Left kidney (tissue), 2 donors: ENCODE measurements around the gene KLHDC10. TPM values are rescaled to one million over a fixed set of nuclear protein-coding genes. Genes with fewer than 3 reads are reported as not detected.
"Not testable (repeated sequence)": the region's sequence is repeated elsewhere in the genome, so short reads cannot be mapped to it uniquely, and the experiment has no call there.

Experiments used
- DNase-seq: peaks from one replicate; pipeline ENCODE4 v3.0.0-alpha.2; 2013
- polyA plus RNA-seq: library from polyadenylated mRNA; unstranded; fragments of 120-200 nt; gene quantifications from one replicate; pipeline ENCODE4 v1.2.1, GENCODE V29; 2013; ENCODE audit not compliant: insufficient read length

KLHDC10 gene
- polyA plus RNA-seq, 1 donor, result 63.9 TPM

DNA sequence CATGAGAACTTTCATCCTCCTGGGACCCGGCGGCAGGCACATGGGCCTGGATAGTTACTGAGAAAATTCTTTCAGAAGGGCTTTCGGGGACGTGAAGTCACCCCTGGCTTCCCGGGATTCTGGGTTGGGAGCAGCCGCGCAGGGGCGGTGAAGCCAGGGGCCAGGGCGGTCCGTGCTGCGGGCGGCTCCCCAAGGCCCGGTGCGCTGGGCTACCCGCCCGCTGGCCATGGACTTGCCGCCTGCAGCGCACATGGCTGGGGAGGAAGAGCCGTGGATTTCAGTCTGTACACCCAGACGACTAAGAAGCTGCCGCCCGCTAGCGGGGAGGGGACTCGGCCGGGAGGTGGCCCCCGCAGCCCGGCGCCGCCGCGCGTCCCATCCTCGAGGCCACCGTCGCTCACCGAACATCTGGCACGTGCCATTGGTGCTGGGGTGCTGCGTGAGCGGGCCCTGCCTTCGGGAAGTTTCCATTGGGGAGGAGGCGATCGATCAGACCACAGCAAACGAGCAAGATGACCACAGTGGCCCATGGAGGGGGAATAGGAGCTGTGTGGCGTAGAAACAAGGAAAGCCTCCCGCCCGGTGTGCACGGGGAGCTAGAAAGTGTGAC, 70.3 kb downstream of the KLHDC10 start:
- DNase-seq, result no peak

DNA sequence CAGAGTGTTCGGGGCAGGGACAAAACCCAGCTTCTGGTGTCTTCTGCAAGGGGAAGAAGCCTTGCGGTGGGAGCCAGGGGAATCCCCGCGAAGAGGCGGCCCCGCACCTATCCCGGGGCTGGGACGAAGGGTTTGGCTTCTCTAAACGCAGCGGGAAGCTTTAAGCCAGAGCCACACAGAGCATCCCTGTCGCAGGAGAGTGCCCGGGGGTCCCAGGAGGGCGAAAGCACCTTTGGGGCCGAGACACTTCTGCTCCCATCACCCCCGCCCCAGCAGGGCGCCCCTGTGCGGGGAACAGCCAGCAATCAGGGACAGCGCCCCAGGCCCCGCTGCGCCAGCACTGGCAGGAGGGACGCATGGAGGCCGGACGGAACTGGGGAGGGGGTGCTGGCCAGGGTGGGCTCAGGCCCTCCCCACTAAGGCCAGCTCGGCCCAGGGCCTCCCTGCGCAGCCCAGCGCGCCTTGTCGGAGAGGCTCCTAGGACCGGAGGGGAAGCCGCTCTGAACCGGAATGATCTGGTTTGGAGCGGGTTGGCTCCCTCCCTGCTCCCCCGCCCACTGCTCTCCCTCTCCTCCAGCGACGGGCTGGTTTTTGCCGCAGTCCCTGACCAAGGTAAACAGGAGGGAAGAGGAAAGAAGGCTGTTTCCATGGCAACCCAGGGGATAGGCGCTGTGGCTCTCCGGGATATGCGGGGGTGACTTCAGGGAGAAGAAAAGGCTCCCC, 71.0 kb downstream of the KLHDC10 start:
- peak; percentile 96 for DNase-seq

DNA sequence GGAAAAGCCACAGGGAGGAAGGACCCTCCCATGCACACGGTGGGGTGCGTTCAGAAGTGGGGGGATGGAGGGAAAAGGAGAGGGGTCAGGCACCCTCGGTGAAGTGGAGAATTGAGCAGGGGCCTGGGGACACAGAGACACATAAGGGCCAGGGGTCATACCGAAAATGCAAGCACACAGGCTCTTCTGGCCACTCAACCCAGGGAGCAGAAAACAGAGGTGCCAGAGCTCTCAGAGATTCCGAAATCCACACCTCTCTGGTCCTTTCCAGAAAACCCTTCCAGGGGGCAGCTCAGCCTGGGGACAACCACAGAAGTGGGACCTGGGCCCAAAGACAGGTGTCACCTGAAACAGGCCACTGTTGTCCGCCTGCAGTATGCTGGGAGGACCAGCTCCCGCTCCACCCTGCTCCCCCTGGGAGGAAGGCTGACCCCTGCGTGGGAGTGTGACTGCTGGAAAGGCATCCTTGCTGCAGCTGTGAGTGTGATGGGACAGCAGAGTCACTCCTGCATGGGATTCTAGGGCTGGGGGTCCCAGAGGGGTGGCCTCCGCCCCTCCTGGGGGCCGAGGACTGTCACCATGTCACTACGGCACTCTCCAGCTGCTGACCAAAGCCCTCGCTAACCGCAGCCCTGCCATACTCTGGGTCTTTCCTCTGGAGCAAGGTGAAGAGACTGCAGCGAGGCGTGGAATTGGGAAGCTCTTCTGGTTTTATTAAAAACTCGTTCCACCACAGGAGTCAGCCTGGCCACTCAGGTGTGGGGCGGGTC, 71.7 kb downstream of the KLHDC10 start:
- DNase-seq, result peak; percentile 73

DNA sequence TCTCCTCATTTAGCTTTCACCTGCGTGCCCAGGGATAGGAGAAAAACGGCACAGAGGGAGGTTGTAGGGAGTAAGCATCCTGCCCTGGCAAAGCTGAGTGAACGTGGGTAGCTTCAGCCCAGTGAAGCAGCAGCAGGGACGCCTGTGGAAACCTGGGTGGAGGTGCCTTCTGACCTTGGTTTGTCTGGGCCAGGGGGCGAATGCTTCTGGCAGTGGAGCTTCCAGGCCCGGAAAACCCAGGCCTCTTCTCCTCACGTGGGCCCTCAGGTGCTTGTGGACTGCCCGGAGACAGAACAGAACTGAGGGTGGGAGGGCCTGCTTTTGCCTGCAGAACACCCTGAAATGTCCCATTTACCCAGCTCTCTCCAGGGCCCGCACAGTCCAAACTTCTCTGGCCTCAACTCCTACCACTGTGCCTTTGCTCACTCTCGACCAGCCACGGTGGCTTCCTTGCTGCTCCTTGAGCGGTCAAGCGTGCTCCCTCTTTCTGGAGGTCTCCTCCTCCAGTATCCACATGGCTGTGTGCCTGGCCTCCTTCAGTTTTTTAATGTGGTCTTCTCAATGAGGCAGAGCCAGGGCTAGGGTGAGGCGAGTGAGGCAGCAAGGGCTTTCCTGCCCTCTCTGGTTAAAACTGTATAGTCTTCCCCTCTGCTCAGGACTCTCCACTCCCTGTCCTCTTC, 72.5 kb downstream of the KLHDC10 start:
- no peak for DNase-seq

DNA sequence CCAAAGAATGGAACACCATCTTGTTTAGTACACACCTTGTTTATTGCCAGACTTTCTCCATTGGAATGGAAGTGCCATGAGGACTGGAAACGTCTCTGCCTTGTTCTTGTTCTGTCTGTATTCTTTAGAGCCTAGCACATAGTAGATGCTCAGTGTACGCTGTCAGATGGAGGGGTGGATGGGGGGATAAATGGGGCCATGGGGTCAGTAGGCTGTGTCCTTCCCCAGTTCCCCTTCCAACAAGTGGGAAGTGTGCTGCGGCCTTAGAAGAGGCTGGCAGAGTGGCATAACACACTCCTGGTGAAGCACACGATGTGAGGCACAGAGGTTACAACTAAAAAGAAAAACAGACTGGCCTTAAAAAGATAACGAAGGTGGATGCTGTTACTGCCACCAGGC, 73.0 kb downstream of the KLHDC10 start:
- no peak for DNase-seq

DNA sequence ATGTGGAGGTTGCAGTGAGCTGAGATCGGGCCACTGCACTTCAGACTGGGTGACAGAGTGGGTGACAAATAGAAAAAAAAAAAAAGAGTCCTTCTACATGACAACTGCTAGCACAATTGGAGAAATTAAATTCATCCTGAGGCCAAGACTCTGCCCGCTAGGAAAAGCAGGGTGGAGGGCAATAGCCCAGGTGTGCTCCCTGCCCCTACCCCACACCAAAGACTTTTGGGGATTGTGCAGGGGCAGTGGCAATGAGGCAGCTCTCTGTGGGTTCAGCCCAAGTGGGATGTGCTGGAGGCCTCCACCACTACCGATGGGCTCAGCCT, 73.6 kb downstream of the KLHDC10 start:
- no peak for DNase-seq

DNA sequence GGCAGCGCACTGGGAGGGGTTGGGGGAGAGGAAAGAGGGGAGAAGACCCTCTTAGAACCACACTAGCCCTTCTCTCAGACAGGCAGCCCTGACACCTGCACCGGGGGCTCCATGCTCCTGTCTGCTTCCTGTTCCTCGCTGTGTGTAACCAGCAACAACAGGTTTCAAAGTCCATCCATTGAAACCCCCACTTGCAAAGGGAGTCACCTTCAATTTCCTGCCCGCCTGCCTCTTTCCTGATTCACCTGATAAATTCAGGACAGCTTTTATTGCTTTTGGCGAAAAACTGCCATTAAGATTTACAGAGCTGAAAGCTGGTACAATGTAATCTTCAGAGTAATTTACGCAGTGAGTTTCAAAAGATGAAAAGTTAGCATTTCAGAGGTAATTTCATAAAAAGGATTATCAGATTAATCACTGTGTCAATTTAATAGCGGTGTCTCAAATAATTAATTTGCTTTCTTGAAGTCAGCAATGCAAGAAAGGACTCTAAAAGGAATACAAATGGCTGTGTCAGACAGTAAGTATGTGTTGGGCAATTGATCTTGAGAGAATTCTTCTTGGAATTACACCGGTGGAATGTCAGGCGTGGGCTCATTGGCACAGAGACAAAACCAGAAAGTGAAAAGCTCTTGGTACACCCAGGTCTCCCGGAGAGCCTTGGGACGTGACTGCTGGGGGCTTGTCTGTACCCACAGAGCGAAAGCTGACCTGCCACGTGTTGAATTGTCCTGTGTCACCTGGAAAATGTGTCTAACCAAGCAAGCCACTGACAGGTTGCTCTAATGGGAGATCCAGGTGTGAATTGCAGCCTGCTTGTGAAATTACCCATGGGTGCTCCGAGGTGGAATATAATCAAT, 74.2 kb downstream of the KLHDC10 start:
- peak; percentile 76 for DNase-seq

DNA sequence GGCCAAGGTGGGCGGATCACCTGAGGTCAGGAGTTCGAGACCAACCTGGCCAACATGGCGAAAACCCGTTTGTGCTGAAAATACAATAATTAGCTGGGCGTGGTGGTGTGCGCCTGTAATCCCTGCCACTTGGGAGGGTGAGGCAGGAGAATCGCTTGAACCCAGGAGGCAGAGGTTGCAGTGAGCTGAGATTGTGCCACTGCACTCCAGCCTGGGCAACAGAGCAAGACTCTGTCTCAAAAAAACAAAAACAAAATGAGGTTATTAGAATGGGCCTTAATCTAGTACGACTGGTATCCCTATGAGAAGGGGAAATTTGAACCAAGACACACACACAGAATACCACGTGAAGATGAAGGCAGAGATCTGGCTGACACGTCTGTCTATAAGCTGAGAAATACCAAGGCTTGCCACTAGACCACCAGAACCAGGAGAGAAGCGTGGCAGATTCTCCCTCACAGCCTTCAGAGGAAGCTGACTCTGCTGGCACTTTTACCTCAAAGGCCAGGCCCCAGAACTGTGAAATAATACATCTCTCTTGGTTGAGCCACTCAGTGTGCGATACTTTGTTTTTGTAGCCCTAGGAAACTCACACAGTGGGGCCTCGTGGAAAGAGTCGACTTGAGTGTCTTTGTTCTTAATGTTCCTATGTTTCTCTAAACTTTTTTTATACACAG, 75.2 kb downstream of the KLHDC10 start:
- DNase-seq, result no peak

DNA sequence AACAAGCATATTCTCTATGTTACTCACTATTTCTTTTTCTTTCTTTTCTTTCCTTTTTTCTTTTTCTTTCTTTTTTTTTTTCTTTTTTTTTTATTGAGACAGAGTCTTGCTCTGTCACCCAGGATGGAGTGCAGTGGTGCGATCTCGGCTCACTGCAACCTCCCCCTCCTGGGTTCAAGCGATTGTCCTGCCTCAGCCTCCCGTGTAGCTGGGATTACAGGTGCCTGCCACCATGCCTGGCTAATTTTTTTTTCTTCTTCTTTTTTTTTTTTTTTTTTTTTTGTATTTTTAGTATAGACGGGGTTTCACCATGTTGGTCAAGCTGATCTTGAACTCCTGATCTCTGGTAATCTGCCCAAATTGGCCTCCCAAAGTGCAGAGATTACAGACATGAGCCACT, 75.8 kb downstream of the KLHDC10 start:
- not testable (repeated sequence) for DNase-seq

DNA sequence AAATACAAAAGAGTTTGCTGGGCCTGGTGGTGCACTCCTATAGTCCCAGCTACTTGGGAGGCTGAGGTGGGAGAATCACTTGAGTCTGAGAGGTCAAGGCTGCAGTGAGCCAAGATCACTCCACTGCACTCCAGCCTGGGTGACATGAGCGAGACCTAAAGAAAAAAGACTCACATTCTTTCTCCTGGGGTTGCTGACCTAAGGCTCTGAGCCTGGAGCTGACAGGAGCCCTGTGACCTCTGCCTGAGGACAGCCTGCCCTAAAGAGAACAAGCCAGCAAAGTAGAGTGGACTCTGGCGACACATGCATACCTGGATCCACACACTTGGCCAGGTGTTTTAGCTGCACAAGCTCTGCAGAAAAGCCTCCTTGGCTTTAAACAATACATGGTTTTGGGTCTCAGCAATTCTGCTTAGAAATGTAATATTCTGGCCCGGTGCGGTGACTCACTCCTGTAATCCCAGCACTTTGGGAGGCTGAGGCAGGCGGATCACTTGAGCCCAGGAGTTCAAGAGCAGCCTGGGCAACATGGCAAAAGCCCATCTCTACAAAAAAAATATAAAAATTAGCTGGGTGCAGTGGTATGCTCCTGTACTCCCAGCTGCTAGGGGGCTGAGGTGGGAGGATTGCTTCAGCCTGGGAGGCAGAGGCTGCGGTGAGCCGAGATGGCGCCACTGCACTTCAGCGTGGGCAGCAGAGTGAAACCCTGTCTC, 76.5 kb downstream of the KLHDC10 start:
- no peak for DNase-seq

DNA sequence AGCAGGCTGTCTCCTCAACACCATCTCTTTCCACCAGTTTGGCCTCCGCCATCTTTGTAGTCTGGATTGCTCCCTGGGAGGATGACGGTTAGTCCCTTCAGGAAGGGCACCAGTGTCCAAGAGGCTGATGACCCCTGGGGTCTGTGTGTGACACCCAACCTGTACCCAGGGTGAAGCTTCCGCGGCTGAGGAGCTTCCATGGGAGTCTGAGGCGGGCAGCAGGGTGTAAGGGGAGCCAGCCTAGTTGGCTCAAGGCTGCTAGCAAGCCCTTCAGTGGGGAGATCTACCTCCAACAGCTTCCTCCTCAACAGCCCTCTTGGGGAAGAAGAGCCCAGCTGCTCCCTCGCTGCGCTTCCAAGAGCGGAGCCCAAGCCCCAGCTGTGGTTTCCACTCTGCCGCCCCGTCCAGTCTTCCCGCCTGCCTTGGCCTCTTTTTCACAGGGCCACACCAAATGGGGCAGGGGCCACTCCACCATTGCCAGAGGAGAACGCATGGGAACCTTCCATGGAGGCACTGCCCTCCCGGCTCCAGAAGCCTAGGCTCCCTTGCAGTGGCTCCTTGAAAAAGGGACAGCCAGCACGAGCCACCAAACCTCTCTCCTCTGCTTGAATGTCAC, 77.5 kb downstream of the KLHDC10 start:
- no peak for DNase-seq

DNA sequence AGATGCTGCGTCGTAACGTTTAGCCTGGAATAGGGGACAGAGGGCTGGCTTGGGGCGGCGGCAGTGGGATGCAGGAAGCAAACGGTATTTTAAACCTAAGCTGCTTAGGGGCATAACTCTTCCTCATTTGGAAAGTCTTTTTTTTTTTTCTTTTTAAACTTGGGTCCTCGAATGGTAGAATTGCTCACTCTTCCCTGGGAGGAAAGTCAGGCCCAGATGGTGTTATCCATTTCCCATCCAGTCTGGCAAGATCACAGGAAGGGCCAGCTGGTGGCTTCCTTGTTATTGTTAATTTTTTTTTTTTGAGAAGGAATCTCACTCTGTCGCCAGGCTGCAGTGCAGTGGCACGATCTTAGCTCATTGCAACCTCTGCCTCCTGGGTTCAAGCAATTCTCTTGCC, 78.2 kb downstream of the KLHDC10 start:
- no peak for DNase-seq

DNA sequence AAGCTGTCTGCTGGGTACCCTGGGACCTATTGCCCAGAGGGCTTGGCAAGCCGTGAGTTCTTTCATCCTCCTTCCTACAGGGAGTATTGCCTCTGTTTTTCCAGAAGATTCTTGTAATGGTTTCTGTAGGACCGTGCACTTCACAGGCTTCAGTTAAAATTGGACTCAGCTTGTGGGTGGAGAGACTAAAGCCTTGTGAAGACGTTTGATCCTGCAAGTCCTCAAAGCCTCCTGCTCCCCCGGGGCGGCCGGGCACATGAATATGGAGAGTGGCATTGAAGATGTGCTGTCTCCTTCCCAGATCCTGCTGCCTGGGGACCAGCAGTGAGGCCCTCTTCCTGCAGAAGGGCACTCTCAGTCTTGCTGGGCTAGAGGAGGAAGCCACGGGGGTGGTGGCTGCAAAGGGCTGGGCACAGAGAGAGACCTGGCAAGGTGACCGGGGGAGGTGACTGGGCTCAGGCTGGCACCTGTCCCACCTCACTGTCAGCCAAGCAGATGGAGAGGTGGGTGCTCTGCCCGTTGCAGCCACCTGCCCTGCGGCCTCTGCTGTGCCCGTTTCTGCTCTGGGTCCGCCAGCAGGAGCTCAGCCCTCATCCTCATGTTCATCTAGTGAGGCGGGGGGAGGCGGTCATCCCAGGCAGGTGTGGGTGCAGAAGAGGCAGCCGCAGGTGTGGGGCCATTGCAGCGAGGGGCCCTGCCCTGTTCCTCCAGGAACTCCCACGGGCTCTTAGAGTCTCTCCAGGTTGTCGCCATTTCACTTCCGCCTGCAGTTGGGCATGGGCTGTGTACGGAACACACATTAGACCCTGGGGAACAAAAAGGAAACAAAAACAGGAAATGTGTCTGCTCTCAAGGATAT, 79.2 kb downstream of the KLHDC10 start:
- no peak for DNase-seq

DNA sequence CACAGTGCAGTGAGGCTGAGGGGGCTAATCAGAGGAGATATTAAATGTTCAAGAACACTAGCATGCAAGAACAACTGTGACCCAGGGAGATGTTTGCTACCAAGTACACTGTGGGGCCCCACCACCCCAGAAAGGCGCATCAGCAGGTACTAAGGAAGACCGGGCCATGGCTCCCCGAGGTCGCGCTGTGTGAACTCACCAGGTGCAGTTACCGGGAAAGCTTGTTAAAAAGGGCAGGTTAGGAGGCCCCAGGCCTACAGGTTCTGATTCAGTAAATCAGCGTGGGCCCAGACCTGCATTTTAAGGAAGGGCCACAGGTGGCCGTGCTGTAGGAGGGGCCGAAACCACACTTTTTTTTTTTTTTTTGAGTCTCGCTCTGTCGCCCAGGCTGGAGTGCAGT, 80.3 kb downstream of the KLHDC10 start:
- no peak for DNase-seq

DNA sequence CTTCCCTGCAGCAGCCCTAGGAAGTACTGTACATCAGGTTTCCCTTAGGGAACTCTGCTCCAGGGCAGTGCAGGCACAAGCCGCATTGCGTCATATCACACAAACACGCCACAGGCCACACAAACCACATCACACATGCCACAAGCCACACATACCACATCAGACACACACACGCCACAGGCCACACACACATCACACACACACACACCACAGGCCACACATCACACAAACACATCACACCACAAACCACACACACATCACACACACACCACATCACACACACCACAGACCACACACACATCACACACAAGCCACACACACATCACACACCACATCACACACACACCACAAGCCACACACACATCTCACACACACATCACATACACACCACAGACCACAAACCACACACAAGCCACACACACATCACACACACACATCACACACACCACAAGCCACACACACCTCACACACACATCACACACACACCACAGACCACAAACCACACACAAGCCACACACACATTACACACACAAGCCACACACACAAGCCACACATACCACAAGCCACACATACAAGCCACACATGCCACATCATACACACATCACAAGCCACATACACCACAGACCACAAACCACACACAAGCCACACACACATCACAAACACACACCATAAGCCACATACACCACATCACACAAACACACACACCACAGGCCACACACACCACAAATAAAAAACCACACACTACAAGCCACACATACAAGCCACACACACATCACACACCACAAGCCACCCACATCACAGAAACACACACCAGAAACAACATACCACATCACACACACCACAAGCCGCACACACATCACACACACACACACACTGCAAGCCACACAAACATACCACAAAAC, 81.5 kb downstream of the KLHDC10 start:
- no peak for DNase-seq

DNA sequence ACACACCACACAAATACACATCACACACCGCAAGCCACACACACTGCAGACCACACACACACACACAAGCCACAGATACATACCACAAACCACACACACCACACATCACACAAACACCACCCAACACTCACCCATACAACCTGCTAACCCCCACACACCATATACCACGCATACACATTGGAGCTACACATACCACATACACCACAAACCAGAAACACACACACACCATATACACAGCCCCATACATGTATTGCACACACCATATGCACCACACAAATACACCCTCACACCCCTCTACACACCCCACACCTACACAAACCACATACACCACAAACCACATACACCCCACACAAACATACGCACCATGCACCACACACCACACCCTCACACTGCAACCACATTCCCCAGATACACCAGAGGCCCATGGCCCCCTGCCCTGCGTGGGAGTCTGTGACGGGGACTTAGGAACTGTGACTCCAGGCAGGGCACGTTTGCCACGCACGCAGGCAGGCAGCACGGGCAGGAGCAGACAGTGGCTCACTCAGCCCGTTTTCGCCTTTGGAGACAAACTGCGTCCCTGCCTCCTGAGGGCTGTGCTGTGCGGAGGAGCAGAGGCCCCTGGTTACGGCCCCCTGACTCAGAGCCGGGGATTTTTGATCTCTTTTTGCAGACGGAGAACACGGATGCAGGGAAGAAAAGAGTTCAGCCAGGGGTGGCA, 82.3 kb downstream of the KLHDC10 start:
- no peak for DNase-seq

DNA sequence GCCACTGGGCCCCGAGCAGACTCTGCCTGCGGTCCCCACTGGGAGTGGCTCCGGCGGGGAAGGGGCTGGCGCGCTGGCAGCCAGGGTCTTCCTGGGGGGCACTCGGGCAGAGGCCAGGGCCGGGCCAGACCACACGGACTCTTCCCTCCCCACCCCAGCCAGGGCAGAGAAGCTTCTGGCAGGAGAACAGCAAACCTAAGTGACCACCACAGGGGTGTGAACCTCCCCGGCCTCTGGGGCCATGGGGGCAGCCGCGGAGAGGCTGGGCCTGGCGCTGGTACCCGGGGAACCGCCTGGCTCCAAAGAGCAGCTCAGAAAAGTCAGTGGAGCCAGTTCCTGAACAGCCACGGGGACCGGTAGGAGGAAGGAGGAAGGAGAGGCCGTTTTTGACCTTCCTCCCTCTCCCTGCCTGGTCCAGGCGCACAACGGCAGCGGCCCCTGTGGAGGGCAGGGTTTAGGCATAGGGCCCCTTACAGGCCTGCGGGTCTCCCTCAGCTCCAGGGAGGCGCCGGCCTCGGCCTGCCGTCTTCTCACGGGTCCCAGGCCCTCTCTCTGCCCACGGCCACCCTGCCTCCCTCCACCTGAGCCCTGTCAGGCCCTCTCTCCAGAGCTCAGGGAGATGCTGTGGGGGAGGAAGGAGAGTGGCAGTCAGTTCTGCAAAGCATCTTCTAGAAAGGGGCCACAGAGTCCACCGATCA, 83.0 kb downstream of the KLHDC10 start:
- DNase-seq, result no peak
